Ovary (tissue), 3 donors: ENCODE results near the gene KCNK2.

Experiments used
- CTCF ChIP-seq, 3 donors: fragments of 450-650 bp in 2 of 3; fragments of 200-600 bp in 1 of 3; IDR thresholded peaks; one replicate each; pipeline versions ENCODE4 v1.5.1 to v1.8.0; 2016 to 2022; ENCODE audit warnings: antibody characterized with exemption in 3 of 3, mild to moderate bottlenecking in 1 of 3
- EP300 ChIP-seq: sonication (generic); formaldehyde crosslinking; IDR thresholded peaks from one replicate; pipeline ENCODE4 v1.6.1; 2017; ENCODE audit warnings: antibody characterized with exemption
- POLR2A ChIP-seq: fragments of 450-650 bp; IDR thresholded peaks from one replicate; pipeline ENCODE4 v1.6.1; 2017; ENCODE audit warnings: antibody characterized with exemption, mild to moderate bottlenecking, moderate library complexity
- donor health status: DM: no; HTN: no; CAD: no.

- TF ChIP-seq POLR2A (no peak), EP300 (no peak), CTCF (IDR thresholded peaks at IDR 0.05) (no peak)
Measured at GRCh38 chr1:215101511-215101910, 19.0 kb downstream of the KCNK2 start.
